ENCODE measurements around the gene ADPRHL1.

Gene ADPRHL1

DNA sequence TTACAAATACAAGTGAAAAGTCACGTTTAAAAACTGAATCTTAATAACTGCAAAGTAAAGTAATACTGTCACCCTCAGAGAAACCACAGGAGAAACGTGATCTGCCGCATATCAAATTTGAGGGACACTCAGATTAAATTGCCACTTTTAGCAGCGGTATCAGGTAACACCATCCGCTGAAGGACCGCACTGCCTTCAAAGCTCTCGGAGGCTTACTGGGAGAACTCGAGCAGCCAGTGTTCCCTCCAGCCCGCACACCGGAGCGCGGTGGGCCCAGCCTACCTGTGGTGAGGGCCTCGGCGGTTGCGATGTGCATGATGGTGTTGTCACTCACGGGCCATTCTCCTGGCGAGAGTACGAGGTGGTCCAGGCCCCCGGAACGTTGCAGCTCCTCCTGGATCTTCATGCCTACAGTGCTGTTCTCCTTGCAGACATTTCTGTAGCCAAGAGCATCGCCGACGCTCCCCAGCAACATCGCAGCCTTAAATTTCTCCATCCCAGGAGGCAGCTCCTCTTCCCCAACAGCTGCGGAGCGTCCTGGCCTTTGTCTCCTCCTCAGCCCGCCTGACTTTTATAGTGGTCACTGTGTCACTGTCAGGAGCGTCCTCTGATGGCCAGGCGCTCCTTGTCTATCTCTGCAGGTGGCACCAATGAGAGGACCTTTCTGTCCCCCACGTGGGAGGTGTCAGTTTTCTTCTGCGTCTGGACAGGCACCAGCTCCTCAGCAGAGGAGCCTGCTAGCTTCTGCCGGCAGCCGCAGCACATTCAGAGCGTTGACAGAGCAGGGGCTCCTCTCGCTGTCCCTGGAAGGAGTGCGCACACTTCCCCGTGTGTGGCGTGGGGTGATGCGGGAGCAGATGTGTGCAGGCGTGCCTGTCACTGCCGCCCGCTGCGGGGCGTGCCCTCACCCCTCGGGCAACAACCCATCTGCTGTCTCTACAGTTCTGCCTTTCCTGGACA is at the start of gene ADPRHL1:
ADPRHL1 (minus strand) TSS at position 547 of the 960 bp plus-strand sequence; CDS start at position 496, 51 bp downstream.
- no peak for DNase-seq (ENCODE audit: low spot score)

DNA sequence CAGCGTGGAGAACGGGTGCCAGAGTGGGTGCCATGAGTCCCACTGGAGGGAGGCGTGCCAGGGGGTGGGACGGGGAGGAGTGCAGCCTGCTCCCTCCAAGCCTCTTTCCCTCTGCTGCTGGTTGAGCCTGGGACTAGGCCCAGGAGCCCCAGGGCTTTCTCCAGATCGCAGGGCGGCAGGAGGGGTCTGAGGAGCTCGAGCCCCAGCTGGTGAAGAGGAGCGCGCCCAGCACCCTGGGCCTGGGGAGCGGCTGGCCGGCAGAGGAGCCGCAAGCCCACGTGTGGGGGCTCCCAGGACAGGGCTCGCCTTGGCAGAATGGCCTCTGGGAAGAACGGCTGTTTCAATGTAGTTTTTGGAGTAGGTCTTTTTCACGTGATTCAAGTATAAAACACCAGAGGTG is 49.4 kb upstream of the ADPRHL1 start:
- DNase-seq (ENCODE audit: low spot score), result no peak

DNA sequence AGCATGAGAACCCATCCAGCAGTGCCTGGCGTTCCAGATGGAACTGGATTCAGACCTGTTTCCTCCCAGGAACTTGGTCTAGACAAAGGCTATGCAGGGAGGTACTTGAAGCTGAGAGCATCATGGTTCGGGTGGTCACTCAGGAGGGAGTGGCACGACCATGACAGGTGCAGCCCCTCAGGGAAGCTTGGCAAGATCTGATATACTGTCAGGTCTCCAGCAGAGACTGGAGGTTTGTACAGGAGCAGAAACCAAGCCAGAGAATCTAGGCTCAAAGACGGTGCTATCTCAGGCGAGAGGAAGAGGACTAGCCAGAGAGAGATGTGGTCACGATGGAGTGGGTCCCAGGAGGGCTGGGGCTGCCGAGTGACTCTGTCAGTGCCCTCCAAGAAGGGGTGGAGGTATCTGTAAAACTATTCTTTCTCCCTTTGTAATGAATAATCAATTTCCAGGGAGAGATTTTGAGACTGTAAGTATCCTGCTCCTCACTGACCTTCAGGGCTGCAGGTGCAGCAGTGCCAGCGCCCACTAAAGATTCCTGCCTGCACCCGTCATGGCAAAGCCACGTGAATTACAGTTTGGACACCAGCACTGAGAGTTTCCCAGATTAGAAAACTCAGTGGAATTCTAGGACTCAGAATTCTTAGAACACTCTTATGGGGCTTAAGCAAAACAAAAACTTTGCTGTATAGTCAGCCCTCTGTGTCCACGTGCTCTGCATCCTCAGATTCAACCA is 47.4 kb upstream of the ADPRHL1 start:
- DNase-seq (ENCODE audit: low spot score), result no peak

DNA sequence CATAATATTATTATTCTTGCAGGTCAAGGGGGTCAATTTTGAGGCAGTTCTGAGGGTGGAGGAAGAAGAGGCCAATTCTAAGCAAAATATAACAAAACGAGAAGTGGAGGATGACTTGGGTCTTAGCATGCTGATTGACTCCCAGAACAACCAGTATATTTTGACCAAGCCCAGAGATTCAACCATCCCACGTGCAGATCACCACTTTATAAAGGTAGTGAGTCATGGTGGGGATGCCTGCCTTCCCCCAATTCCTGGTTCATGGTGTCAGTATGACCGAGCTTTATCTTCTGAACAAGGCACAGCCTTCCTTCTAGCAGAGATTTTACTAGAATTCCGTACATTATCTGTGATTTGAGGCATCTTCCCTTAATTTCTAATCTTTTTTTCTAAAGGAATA is 46.6 kb upstream of the ADPRHL1 start:
- no peak for DNase-seq (ENCODE audit: low spot score)

DNA sequence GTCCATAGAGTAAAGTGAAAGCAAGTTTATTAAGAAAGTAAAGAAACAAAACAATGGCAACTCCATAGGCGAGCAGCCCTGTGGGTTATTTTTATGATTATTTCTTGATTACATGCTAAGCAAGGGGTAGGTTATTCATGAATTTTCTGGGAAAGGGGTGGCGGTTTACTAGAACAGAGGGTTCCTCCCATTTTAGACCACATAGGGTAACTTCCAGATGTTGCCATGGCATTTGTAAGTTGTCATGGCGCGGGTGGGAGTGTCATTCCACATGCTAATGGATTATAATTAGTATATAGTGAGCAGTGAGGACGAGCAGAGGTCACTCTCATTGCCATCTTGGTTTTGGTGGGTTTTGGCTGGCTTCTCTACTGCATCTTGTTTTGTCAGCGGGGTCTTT is 45.6 kb upstream of the ADPRHL1 start:
- no peak for DNase-seq (ENCODE audit: low spot score)

DNA sequence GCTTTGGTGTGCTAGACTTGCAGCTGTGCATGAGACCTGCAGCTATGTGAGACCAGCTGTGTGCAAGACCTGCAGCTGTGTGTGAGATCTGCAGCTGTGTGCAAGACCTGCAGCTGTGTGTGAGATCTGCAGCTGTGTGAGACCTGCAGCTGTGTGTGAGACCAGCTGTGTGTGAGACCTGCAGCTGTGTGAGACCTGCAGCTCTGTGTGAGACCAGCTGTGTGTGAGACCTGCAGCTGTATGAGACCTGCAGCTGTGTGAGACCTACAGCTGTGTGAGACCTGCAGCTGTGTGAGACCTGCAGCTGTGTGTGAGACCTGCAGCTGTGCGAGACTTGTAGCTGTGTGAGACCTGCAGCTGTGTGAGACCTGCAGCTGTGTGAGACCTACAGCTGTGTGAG is 43.9 kb upstream of the ADPRHL1 start:
- no peak for DNase-seq (ENCODE audit: low spot score)

DNA sequence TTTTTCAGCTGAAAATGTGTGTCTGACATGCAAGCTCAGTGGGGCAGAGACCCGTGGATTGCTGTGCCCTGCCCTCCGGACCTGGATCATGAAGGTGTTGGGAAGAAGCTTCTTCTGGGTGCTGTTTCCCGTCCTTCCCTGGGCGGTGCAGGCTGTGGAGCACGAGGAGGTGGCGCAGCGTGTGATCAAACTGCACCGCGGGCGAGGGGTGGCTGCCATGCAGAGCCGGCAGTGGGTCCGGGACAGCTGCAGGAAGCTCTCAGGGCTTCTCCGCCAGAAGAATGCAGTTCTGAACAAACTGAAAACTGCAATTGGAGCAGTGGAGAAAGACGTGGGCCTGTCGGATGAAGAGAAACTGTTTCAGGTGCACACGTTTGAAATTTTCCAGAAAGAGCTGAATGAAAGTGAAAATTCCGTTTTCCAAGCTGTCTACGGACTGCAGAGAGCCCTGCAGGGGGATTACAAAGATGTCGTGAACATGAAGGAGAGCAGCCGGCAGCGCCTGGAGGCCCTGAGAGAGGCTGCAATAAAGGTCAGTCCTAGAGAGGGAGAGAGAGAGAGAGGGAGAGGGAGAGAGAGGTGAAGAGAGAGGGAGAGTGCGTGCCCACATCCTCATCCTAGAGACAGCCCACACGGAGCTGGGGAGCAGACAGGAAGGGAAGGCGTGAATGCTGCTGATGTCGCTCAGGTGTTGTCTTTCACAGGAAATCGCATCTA is 42.4 kb upstream of the ADPRHL1 start:
- DNase-seq (ENCODE audit: low spot score), result no peak

DNA sequence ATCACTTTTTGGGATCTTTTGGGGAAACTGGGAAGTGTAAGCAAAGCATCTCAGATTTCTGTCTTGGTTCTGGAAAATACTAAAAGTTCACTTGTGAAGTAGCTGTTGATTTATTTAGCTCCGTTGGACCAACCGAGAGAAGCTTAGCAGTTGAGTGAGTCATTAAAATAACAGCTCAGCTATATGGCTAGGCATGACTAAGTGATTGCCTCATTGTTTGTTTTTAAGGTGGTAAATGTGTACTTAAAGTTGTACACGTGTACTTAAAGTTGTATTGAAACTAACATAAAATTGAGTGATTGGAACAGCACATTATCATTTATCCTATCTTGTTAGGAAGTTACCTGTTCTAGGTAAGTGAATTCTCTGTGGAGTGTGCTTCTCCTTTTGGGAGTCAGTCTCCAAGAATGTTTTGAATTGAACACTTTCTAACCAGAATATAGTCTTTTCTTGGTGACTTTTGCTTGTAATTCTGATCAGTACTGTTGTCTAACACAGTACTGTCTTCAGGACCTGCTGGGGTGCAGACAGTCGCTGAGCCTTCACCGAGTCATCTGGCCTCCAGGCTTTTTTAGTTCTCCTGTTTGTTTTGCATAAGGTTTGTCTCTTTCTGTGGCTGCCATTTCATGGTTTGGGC is 40.1 kb upstream of the ADPRHL1 start:
- DNase-seq (ENCODE audit: low spot score), result no peak

DNA sequence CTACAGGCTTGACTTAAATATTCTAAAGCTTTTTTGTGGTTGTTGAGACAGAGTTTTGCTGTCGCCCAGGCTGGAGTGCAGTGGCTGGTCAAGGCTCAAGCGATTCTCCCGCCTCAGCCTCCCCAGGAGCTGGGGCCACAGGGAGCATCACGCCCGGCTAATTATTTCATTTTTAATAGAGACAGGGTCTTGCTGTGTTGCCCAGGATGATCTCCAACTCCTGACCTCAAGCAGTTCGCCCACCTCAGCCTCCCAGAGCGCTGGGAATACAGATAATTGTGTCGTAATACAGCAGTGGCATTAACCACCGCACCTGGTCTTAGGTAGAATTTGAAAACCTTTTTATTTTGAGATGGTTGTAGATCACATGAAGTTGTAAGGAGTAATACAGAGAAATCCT is 38.7 kb upstream of the ADPRHL1 start:
- no peak for DNase-seq (ENCODE audit: low spot score)

DNA sequence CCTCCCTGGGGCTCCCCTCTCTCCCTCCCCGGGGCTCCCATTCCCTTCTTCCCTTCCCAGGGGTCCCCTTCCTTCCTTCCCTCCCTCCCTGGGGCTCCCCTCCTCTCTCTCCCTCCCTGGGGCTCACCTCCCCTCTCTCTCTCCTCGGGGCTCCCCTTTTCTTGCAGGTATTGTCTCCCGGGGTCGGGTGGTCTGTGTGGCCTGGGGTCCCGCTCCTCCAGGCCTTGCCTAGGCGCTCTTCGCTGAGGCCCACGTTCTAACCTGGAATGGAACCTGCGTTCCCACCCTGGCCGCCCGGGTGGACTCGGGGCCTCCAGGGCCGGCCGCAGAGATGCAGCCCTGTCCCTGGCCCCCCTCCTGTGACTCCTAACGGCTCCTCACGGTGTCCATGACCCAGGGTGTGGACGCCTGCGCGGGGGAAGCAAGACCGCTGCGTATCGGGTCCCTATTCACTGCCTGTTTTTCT is 38.2 kb upstream of the ADPRHL1 start:
- DNase-seq (ENCODE audit: low spot score), result no peak

DNA sequence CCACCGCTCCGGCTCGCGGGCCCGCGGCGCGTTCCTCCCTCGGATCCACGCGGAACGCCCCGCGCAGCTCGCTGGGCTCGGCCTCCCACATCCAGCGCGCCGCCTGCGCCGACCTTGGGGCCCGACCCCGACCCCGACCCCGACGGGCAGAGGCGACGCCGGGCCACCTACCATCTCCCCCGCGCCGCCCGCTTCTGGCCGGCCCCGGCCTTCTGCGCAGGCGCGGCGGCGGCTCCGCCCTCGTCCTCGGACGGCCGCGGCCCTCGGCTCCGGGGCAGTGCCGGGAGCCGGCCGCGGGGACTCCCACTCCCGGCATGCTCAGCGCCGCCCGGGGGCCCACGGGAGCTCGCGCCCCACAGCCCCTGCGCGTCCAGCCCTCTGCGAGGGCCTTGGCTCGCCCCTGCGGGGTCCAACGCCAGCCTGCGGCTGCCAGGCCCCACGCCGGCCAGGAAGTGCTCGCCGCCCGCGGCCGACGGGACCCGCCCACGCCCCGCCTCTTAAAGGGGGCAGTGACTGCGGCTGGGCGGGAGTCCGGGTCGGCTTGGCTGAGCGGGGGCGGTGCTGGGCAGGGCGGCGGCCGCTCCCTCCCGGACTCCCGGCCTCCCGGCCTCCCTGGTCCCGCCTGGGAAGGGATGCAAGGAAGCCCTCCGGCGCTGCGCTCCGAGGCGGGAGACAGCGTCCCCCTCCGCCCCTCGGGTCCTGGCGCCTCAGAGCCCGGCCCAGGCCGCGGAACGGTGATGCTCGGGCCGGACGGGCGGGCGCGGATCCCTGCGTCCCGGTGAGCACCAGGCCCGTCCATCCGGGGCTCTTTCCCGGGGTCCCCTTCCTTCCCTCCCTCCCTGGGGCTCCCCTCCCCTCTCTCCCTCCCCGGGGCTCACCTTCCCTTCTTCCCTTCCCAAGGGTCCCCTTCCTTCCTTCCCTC is 37.5 kb upstream of the ADPRHL1 start, which contains the start of gene DCUN1D2:
DCUN1D2 (minus strand) TSS at position 216 of the 922 bp plus-strand sequence; CDS start at position 174, 42 bp downstream.
- DNase-seq (ENCODE audit: low spot score), result peak; percentile 96

DNA sequence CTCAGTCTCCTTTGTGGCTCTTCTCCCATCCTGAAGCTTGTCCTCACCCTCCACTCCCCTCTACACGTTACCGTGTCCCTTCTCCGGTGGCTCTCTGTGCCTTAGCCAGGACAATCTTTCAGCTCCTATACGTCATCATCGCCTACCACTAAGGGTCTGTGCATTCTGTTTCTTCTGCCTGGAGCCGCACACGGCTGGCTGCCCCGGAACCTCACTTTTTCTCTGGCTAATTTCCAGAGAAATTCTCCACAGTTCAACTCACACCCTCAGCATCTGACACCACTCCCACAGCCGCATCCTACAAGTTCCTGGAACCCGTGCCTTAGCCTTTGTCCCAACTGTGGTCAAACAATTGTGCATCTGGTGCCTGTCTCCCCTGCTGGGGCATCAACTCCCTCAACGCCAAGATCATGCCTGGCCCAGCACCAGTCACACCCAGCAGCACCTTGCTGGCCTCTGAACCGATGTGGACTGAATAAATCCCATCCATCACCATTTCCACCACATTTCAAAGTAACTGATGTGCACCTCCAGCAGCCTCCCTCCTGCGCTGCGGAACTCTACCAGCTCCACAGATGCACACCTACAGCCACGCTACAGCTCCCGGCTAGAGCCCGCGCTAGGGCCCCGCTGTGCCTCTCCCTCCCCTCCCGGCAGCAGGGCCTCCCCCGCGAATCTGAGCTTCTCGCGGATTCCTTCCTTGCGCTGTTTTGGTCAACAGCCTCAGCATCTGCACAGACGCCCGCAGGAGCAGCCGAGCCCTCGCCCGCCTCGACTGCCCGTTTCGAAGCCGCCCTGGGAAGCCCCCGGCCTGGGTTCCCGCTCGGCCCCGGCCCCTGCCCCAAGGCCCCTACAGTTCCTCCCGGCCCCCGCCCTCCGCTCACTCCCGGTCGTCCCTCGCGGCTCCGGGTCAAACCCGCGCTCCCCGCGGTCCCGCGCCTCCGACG is 36.5 kb upstream of the ADPRHL1 start:
- DNase-seq (ENCODE audit: low spot score), result peak; percentile 22

DNA sequence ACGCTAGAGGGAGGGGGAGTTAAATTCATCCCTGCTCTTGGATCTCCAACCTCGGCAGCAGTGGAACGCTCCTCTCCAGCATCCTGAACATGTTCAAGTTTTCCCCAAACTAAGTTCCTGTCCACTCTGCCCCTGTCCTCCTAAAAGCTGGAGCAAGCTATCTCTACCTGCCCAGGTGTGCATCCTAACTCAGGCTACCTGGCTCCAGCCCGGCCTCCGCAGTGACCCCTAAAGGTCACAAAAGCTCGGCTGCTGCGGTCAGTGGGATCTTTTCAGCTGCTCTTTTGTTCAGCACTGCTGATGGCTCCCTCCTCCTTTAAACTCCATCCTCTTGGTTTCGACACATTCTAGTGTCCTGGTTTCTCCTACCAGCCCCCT is 35.9 kb upstream of the ADPRHL1 start:
- DNase-seq (ENCODE audit: low spot score), result no peak

DNA sequence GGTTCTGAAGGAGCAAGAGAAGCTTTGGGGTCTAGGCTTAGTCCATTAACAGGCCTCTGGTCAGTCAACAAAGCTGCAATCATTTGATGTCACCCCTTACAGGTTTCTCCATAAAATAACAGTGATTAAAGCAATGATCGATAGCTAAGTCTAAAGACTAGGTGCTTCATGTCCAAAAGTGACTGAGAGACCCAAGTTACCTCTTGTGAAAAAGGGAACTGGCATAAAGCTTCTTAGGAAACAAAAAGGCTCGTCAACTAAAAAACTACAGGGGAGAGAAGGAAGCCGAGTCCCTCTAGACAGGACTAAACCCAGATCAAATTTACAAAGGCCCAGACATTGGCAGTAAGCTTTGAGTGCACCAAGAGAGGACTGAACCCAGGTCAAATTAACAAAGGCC is 35.0 kb upstream of the ADPRHL1 start:
- DNase-seq (ENCODE audit: low spot score), result no peak

DNA sequence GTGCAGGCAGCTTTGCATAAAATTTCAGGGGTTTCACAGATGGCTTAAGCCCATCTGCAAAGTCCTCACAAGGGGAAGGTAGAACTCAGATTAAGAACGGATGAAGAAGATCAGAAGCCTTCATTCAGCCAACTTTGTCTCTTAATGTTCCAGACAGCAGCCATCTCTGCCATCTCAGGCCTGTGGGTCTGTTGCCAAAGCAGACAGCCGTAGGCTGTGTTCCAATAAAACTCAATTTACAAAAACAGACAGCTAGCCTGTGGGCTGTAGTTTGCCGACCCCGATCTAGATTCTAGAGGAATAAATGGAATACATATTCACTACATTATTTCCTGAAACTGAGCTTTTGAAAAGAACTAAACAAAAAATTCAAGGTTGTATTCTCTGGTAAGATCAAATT is 33.4 kb upstream of the ADPRHL1 start:
- DNase-seq (ENCODE audit: low spot score), result no peak

DNA sequence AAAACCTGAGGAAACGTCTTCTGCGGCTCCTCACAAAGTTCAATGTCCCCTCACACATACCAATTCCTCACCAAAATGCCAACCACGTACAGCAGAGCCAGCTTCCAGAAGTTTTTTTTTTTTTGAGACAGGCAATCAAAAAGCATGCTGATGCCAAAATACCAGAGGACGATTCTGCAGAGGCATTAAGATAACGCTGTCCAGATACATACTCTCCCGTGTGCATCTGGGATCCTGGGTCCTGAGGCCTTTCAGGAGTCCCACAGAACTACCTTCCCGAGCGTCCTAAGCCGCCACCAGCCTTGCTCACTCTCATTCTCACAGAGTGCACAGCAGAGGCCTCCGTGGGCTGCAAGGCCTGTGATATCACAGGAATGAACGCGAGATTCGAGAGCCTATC is 32.3 kb upstream of the ADPRHL1 start:
- DNase-seq (ENCODE audit: low spot score), result no peak

DNA sequence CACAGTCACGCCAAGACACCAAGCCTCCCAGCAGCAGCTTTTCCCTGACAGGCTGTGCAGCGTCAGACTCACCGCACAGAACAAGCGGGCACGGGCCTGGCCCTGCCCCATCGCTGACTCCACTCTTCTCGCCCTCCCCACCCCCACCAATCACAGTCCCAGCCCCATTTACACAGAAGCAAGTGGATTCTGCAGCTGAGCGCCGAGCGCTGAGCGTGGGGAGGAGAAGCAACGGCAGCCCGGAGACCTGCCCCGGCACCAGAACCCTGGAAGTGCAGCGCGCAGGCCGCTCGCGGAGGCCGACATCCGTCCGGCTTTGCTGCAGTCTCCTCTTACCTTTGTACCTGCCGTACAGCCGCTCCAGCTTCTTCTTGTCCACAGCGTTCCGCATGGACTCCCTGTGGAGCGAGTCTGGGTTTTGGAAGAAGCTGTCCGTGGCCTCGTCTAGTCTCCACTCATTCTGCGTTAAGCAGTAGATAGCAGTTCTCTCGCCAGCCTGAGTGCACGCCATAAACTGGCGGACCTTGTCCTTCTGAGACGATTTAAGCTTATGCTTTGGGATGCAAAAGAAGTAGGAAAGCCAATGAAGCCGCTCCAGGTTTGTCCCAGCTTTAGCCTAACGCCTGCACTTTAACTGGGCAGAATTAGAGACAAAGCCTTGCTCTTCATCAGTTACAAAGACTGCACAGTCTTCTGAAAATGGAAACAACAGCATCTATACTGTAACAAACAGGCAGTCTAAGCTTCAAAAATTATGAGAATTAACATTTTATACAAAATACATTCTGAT is 30.4 kb upstream of the ADPRHL1 start:
- DNase-seq (ENCODE audit: low spot score), result peak; percentile 69

DNA sequence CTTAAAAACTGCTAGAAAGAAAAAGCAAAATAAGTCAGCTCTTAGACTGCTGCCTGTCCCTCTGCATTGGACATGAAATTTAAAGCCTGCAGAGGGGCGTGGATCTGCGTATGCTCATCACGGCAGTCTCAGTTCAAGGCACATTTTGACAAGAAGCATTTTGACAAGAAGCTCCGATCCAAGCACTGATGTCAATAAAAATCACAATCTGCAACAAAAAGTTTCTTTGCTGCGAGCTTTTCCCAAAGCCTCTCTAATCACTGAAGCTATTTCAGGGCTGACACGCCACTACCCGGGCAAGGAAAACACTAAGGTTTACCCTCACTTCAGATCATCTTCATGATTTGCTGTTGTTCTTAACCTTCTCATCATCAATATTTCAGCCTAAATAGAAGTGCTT is 29.8 kb upstream of the ADPRHL1 start:
- no peak for DNase-seq (ENCODE audit: low spot score)

DNA sequence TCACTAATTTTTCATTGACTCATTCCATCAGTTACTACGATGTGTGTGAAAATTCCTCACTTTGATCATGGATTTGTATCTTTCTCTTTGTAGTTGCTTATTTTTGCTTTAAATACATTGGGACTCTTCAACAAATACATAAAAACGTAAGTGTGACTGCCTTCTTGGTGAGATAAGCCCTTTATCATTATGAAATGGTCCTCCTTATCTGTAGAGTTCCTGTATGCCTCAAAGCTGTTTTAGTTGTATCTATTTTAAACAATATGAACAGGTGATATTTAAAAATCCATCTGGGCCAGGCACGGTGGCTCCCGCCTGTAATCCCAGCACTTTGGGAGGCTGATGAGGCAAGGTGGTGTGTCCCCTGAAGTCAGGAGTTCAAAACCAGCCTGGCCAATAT is 25.9 kb upstream of the ADPRHL1 start:
- no peak for DNase-seq (ENCODE audit: low spot score)
